WERI-Rb-1 (cell line): ENCODE measurements around the gene CALML3.

Experiments
- DNase-seq: peaks from one replicate; pipeline ENCODE4 v3.0.0-alpha.2; 2020
- H3K27ac ChIP-seq: fragments of 250-450 bp; sonication (Bioruptor Pico); 2 replicates; pipeline ENCODE4 v1.5.1; 2020; ENCODE audit warnings: mild to moderate bottlenecking, moderate library complexity
- H3K27me3 ChIP-seq: fragments of 250-450 bp; sonication (Bioruptor Pico); 2 replicates; pipeline ENCODE4 v1.5.1; 2021; ENCODE audit warnings: mild to moderate bottlenecking, low read depth, moderate library complexity; ENCODE audit not compliant: insufficient read depth, severe bottlenecking
- H3K36me3 ChIP-seq: fragments of 250-450 bp; sonication (Bioruptor Pico); 2 replicates; pipeline ENCODE4 v1.5.1; 2020; ENCODE audit warnings: mild to moderate bottlenecking, moderate library complexity
- H3K4me3 ChIP-seq: 2 replicates; pipeline ENCODE4 v1.5.1; 2011; ENCODE audit warnings: low read depth, mild to moderate bottlenecking, control low read depth, low read length
- H3K9me3 ChIP-seq: fragments of 250-450 bp; sonication (Bioruptor Pico); 2 replicates; pipeline ENCODE4 v1.5.1; 2021; ENCODE audit warnings: mild to moderate bottlenecking, moderate library complexity; ENCODE audit not compliant: severe bottlenecking
- CTCF ChIP-seq: IDR thresholded peaks from 2 replicates; pipeline ENCODE4 v1.5.1; 2011; ENCODE audit warnings: low read depth, mild to moderate bottlenecking, control low read depth, inconsistent platforms, low read length

The CALML3 gene

GRCh38 chr10:5508161-5508604, 16.6 kb upstream of the CALML3 start:
- Histone ChIP-seq H3K9me3 (no peaks in the 10 kb centered on the region), H3K36me3 (no peaks in the 10 kb centered on the region), H3K27me3 (no peaks in the 10 kb centered on the region), H3K27ac (no peak overlapping the region), H3K4me3 (no peak overlapping the region)
- no peak for TF ChIP-seq CTCF
- DNase-seq: no peak

- no peak for TF ChIP-seq CTCF
- H3K27ac ChIP-seq: no peak overlapping the region
- no peaks in the 10 kb centered on the region for H3K27me3 ChIP-seq
- H3K36me3 ChIP-seq: no peaks in the 10 kb centered on the region
- no peaks in the 10 kb centered on the region for H3K9me3 ChIP-seq
- H3K4me3 ChIP-seq: no peak overlapping the region
- no peak for DNase-seq
Observed at GRCh38 chr10:5508786-5509185, 16.0 kb upstream of the CALML3 start.

GRCh38 chr10:5509236-5509635, 15.5 kb upstream of the CALML3 start:
- Histone ChIP-seq H3K27me3 (no peaks in the 10 kb centered on the region), H3K9me3 (no peaks in the 10 kb centered on the region), H3K36me3 (no peaks in the 10 kb centered on the region), H3K27ac (no peak overlapping the region), H3K4me3 (no peak overlapping the region)
- no peak for TF ChIP-seq CTCF
- no peak for DNase-seq

- no peak overlapping the region for H3K27ac ChIP-seq
- H3K27me3 ChIP-seq: no peaks in the 10 kb centered on the region
- H3K9me3 ChIP-seq: no peaks in the 10 kb centered on the region
- H3K4me3 ChIP-seq: no peak overlapping the region
- no peaks in the 10 kb centered on the region for H3K36me3 ChIP-seq
- TF ChIP-seq CTCF: no peak
- DNase-seq: no peak
Observed at GRCh38 chr10:5509691-5510090, 15.1 kb upstream of the CALML3 start.

GRCh38 chr10:5510281-5511072, 14.3 kb upstream of the CALML3 start:
- no peak for DNase-seq

More at GRCh38 chr10:5510281-5511072, 14.3 kb upstream of the CALML3 start:
- H3K36me3 ChIP-seq: no peaks in the 10 kb centered on the region
- TF ChIP-seq CTCF: no peak
- H3K4me3 ChIP-seq: no peak overlapping the region
- H3K27ac ChIP-seq: no peak overlapping the region
- no peaks in the 10 kb centered on the region for H3K27me3 ChIP-seq
- no peaks in the 10 kb centered on the region for H3K9me3 ChIP-seq
